Measurements from ENCODE around the gene KLF9. TPM values are rescaled to one million over a fixed set of nuclear protein-coding genes. Genes with fewer than 3 reads are reported as not detected.

The KLF9 gene
- total and polyA plus RNA-seq, 9 of the 15 experiments (the other 6 are each of a cell fraction or from before 2014, with no cell fraction given) = 3.3 to 11.9 (median 6.9) TPM

DNA sequence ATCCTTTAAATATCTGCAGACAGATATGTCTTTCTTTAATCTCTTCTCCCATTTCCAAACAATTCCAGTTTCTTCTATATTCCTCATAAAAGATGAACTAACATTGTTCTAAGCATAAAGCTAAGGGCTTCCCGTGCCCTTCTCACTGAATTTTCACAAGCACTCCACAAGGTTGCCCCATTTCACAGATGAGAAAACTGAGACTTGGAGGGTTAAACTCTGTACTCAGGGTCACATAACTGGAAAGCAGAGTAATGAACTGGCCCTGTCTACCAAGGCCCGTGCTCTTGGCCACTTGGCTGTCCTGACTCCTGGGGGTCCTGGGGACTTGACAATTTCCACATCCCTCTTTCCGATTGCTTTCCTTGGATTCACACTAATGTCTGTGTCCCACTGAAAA lies 25.3 kb downstream of the KLF9 start (continued):
- TF ChIP-seq CHD4 (IDR thresholded peaks at IDR 0.05; ENCODE audit: insufficient read depth, insufficient replicate concordance, low read depth, low read length, poor library complexity, severe bottlenecking) (no peak), FOXP4 (CRISPR knock-in tag; IDR thresholded peaks at IDR 0.05; ENCODE audit: borderline replicate concordance) (no peak), ZFPM2 (CRISPR knock-in tag; IDR thresholded peaks at IDR 0.05) (no peak), ZNF444 (CRISPR knock-in tag; IDR thresholded peaks at IDR 0.05) (no peak), ILF3 (IDR thresholded peaks at IDR 0.05; ENCODE audit: borderline replicate concordance) (no peak), MCM7 (IDR thresholded peaks at IDR 0.05) (no peak), IFI16 (CRISPR knock-in tag; IDR thresholded peaks at IDR 0.05) (no peak), OTX1 (CRISPR knock-in tag; IDR thresholded peaks at IDR 0.05) (no peak), RFX1 (IDR thresholded peaks at IDR 0.05) (no peak), LEF1 (IDR thresholded peaks at IDR 0.05) (no peak), RCOR1 (IDR thresholded peaks at IDR 0.05; ENCODE audit: borderline replicate concordance in 1 of 2, low read depth in 2 of 2, low read length in 2 of 2) (no peak), KDM1A (IDR thresholded peaks at IDR 0.05) (0 out of 4 replicates have a peak, but pooled peaks have one; percentile 24 to 26), ZNF133 (CRISPR knock-in tag; IDR thresholded peaks at IDR 0.05) (no peak), ADNP (tag; IDR thresholded peaks at IDR 0.05) (peak; percentile 25; the same call in 1 of the 2 replicates), BCOR (IDR thresholded peaks at IDR 0.05) (peak; percentile 77), NR2C2 (CRISPR knock-in tag; IDR thresholded peaks at IDR 0.05) (no peak), NR2C2 (tag; IDR thresholded peaks at IDR 0.05) (no peak), TAF7 (tag; IDR thresholded peaks at IDR 0.05) (no peak), RBM25 (IDR thresholded peaks at IDR 0.05; ENCODE audit: low read depth, low read length, severe bottlenecking) (peak; percentile 78), POLR2AphosphoS2 (IDR thresholded peaks at IDR 0.05; ENCODE audit: low read length) (no peak)
- TF ChIP-seq, protein P1, sequence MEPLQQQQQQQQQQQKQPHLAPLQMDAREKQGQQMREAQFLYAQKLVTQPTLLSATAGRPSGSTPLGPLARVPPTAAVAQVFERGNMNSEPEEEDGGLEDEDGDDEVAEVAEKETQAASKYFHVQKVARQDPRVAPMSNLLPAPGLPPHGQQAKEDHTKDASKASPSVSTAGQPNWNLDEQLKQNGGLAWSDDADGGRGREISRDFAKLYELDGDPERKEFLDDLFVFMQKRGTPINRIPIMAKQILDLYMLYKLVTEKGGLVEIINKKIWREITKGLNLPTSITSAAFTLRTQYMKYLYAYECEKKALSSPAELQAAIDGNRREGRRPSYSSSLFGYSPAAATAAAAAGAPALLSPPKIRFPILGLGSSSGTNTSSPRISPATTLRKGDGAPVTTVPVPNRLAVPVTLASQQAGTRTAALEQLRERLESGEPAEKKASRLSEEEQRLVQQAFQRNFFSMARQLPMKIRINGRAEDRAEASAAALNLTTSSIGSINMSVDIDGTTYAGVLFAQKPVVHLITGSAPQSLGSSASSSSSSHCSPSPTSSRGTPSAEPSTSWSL (CRISPR knock-in tag; IDR thresholded peaks at IDR 0.05; ENCODE audit: borderline replicate concordance) = no peak
- TF ChIP-seq, protein P2, sequence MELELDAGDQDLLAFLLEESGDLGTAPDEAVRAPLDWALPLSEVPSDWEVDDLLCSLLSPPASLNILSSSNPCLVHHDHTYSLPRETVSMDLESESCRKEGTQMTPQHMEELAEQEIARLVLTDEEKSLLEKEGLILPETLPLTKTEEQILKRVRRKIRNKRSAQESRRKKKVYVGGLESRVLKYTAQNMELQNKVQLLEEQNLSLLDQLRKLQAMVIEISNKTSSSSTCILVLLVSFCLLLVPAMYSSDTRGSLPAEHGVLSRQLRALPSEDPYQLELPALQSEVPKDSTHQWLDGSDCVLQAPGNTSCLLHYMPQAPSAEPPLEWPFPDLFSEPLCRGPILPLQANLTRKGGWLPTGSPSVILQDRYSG (tag; conservative IDR thresholded peaks at IDR 0.05; ENCODE audit: low read depth) = no peak
- TF ChIP-seq, protein P3, sequence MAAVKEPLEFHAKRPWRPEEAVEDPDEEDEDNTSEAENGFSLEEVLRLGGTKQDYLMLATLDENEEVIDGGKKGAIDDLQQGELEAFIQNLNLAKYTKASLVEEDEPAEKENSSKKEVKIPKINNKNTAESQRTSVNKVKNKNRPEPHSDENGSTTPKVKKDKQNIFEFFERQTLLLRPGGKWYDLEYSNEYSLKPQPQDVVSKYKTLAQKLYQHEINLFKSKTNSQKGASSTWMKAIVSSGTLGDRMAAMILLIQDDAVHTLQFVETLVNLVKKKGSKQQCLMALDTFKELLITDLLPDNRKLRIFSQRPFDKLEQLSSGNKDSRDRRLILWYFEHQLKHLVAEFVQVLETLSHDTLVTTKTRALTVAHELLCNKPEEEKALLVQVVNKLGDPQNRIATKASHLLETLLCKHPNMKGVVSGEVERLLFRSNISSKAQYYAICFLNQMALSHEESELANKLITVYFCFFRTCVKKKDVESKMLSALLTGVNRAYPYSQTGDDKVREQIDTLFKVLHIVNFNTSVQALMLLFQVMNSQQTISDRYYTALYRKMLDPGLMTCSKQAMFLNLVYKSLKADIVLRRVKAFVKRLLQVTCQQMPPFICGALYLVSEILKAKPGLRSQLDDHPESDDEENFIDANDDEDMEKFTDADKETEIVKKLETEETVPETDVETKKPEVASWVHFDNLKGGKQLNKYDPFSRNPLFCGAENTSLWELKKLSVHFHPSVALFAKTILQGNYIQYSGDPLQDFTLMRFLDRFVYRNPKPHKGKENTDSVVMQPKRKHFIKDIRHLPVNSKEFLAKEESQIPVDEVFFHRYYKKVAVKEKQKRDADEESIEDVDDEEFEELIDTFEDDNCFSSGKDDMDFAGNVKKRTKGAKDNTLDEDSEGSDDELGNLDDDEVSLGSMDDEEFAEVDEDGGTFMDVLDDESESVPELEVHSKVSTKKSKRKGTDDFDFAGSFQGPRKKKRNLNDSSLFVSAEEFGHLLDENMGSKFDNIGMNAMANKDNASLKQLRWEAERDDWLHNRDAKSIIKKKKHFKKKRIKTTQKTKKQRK (IDR thresholded peaks at IDR 0.05; ENCODE audit: borderline replicate concordance, low read depth, low read length) = no peak
